Measurements from ENCODE around the gene SENP8. TPM values are rescaled to one million over a fixed set of nuclear protein-coding genes. Genes with fewer than 3 reads are reported as not detected.
"Not testable (repeated sequence)": the region's sequence is repeated elsewhere in the genome, so short reads cannot be mapped to it uniquely, and the experiment has no call there.

SENP8 gene
- total RNA-seq, 1 donor from 2014 or later = 13.5 TPM

GRCh38 chr15:72096796-72097195 is 21.4 kb upstream of the SENP8 start:
- Histone ChIP-seq H3K4me3 (no peak overlapping the region), H3K9me3 (ENCODE audit: low read depth) (no peaks in the 10 kb centered on the region), H3K27me3 (no peaks in the 10 kb centered on the region), H3K4me1 (no peaks in the 10 kb centered on the region), H3K79me2 (ENCODE audit: low read depth) (no peaks in the 10 kb centered on the region), H2AFZ (replicated peaks) (no peak overlapping the region), H3K9ac (no peak overlapping the region), H3F3A (ENCODE audit: low read depth) (no peaks in the 10 kb centered on the region), H4K20me1 (ENCODE audit: low read depth) (no peaks in the 10 kb centered on the region), H3K36me3 (no peaks in the 10 kb centered on the region), H3K4me2 (no peak overlapping the region), H3K27ac (no peak overlapping the region)
- Mint-ChIP-seq H3K9me3 (peaks cover 5% of the 10 kb centered on the region), H3K27me3 (ENCODE audit: insufficient read depth, low read depth) (peaks cover 2% of the 10 kb centered on the region), H3K4me3 (no peak overlapping the region), H3K4me1 (no peaks in the 10 kb centered on the region), H3K27ac (no peak overlapping the region), H3K36me3 (peaks cover 7% of the 10 kb centered on the region)
- no peak for TF ChIP-seq EZH2 (IDR thresholded peaks at IDR 0.05)
- TF ChIP-seq EZH2phosphoT487 (IDR thresholded peaks at IDR 0.05) = no peak
- TF ChIP-seq CTCF (IDR thresholded peaks at IDR 0.05) = no peak
- DNase-seq (ENCODE audit: low spot score) = no peak

- H3K4me1 Mint-ChIP-seq = peaks cover 4% of the 10 kb centered on the region
- no peaks in the 10 kb centered on the region for H3K27me3 ChIP-seq
- no peaks in the 10 kb centered on the region for H4K20me1 ChIP-seq (ENCODE audit: low read depth)
- H3K36me3 Mint-ChIP-seq = peaks cover 5% of the 10 kb centered on the region
- H3K9me3 Mint-ChIP-seq = peaks cover 5% of the 10 kb centered on the region
- no peaks in the 10 kb centered on the region for H3K36me3 ChIP-seq
- no peak for DNase-seq (ENCODE audit: low spot score)
- H3K9ac ChIP-seq = no peak overlapping the region
- no peak overlapping the region for H3K27ac Mint-ChIP-seq
- TF ChIP-seq EZH2 (IDR thresholded peaks at IDR 0.05) (no peak), CTCF (IDR thresholded peaks at IDR 0.05) (no peak), EZH2phosphoT487 (IDR thresholded peaks at IDR 0.05) (no peak)
- H3K4me2 ChIP-seq = no peak overlapping the region
- no peaks in the 10 kb centered on the region for H3F3A ChIP-seq (ENCODE audit: low read depth)
- no peak overlapping the region for H3K4me3 ChIP-seq
- no peaks in the 10 kb centered on the region for H3K4me1 ChIP-seq
- no peaks in the 10 kb centered on the region for H3K9me3 ChIP-seq (ENCODE audit: low read depth)
- H3K79me2 ChIP-seq (ENCODE audit: low read depth) = no peaks in the 10 kb centered on the region
- H2AFZ ChIP-seq (replicated peaks) = no peak overlapping the region
- H3K4me3 Mint-ChIP-seq = no peak overlapping the region
- H3K27ac ChIP-seq = no peak overlapping the region
- H3K27me3 Mint-ChIP-seq (ENCODE audit: insufficient read depth, low read depth) = peaks cover 2% of the 10 kb centered on the region
Measured at GRCh38 chr15:72098040-72098439, 20.2 kb upstream of the SENP8 start.

GRCh38 chr15:72099155-72099554 is 19.0 kb upstream of the SENP8 start:
- no peak overlapping the region for H3K9ac ChIP-seq
- Mint-ChIP-seq H3K9me3 (peaks cover 5% of the 10 kb centered on the region), H3K36me3 (peaks cover 5% of the 10 kb centered on the region), H3K4me1 (peaks cover 13% of the 10 kb centered on the region), H3K27ac (peak overlapping the region; percentile 11), H3K4me3 (no peak overlapping the region), H3K27me3 (ENCODE audit: insufficient read depth, low read depth) (peaks cover 2% of the 10 kb centered on the region)
- no peaks in the 10 kb centered on the region for H3K4me1 ChIP-seq
- H4K20me1 ChIP-seq (ENCODE audit: low read depth) = no peaks in the 10 kb centered on the region
- no peak for TF ChIP-seq EZH2phosphoT487 (IDR thresholded peaks at IDR 0.05)
- no peak for TF ChIP-seq CTCF (IDR thresholded peaks at IDR 0.05)
- TF ChIP-seq EZH2 (IDR thresholded peaks at IDR 0.05) = no peak
- H2AFZ ChIP-seq (replicated peaks) = no peak overlapping the region
- H3K9me3 ChIP-seq (ENCODE audit: low read depth) = no peaks in the 10 kb centered on the region
- no peaks in the 10 kb centered on the region for H3K36me3 ChIP-seq
- no peak overlapping the region for H3K27ac ChIP-seq
- no peaks in the 10 kb centered on the region for H3K27me3 ChIP-seq
- H3K4me2 ChIP-seq = no peak overlapping the region
- H3K79me2 ChIP-seq (ENCODE audit: low read depth) = no peaks in the 10 kb centered on the region
- no peak overlapping the region for H3K4me3 ChIP-seq
- DNase-seq (ENCODE audit: low spot score) = no peak
- H3F3A ChIP-seq (ENCODE audit: low read depth) = no peaks in the 10 kb centered on the region

- not testable (repeated sequence) for DNase-seq (ENCODE audit: low spot score); H3K36me3 Mint-ChIP-seq; H3K9me3 ChIP-seq (ENCODE audit: low read depth)
Measured at GRCh38 chr15:72100551-72100950, 17.7 kb upstream of the SENP8 start.

More at GRCh38 chr15:72100551-72100950, 17.7 kb upstream of the SENP8 start:
- H3K9ac ChIP-seq; H3K36me3 ChIP-seq; H3F3A ChIP-seq (ENCODE audit: low read depth); H3K9me3 Mint-ChIP-seq; H3K27ac Mint-ChIP-seq; H4K20me1 ChIP-seq (ENCODE audit: low read depth); H3K27ac ChIP-seq; H3K4me3 Mint-ChIP-seq; H2AFZ ChIP-seq (replicated peaks); H3K4me1 ChIP-seq; H3K27me3 Mint-ChIP-seq (ENCODE audit: insufficient read depth, low read depth); H3K79me2 ChIP-seq (ENCODE audit: low read depth); H3K27me3 ChIP-seq; H3K4me2 ChIP-seq; H3K4me3 ChIP-seq: not testable (repeated sequence)
- peaks cover 15% of the 10 kb centered on the region for H3K4me1 Mint-ChIP-seq

All from neural progenitor cell (in vitro differentiated cells).